Natural killer cell (primary cell): ENCODE data around the gene SAMD3. TPM values are rescaled to one million over a fixed set of nuclear protein-coding genes. Genes with fewer than 3 reads are reported as not detected.

Experiments
- ATAC-seq, 3 donors: fragments of 150-1000 bp in 2 of 3; fragments of 200-7000 bp in 1 of 3; cut with Tn5 transposase; 1 replicate in 1 of 3; 2 replicates in 2 of 3; pipeline ENCODE4 v1.10.0; 2021; ENCODE audit warnings: mild to moderate bottlenecking in 2 of 3, moderate library complexity in 2 of 3
- DNase-seq, 2 donors: peaks; one replicate each; pipeline versions ENCODE4 v3.0.0 to v3.0.0-alpha.2; 2013 to 2021; ENCODE audit warnings: mixed read lengths in 1 of 2
- H3K27ac ChIP-seq: one replicate; pipeline ENCODE4 v1.5.1; 2013; ENCODE audit warnings: mild to moderate bottlenecking, low read length
- H3K27me3 ChIP-seq: one replicate; pipeline ENCODE4 v1.6.1; 2013; ENCODE audit warnings: low read length; ENCODE audit not compliant: control insufficient read depth, insufficient read depth
- H3K36me3 ChIP-seq: one replicate; pipeline ENCODE4 v1.6.1; 2013; ENCODE audit warnings: low read length; ENCODE audit not compliant: control insufficient read depth, insufficient read depth
- H3K4me1 ChIP-seq: one replicate; pipeline ENCODE4 v1.6.1; 2013; ENCODE audit warnings: low read length; ENCODE audit not compliant: control insufficient read depth, insufficient read depth
- H3K4me3 ChIP-seq: one replicate; pipeline ENCODE4 v1.5.1; 2013; ENCODE audit warnings: low read length
- H3K9me3 ChIP-seq: one replicate; pipeline ENCODE4 v1.6.1; 2013; ENCODE audit warnings: low read length; ENCODE audit not compliant: control insufficient read depth, insufficient read depth
- H3K27ac Mint-ChIP-seq, 2 donors: one replicate each; pipeline ENCODE4 v1.8.0; 2022; ENCODE audit warnings: mild to moderate bottlenecking in 2 of 2, mixed read lengths in 2 of 2, moderate library complexity in 1 of 2
- H3K27me3 Mint-ChIP-seq, 2 donors: one replicate each; pipeline ENCODE4 v1.8.0; 2022; ENCODE audit warnings: low read depth in 2 of 2, mixed read lengths in 2 of 2
- H3K36me3 Mint-ChIP-seq: one replicate; pipeline ENCODE4 v1.8.0; 2022; ENCODE audit warnings: mixed read lengths
- H3K4me1 Mint-ChIP-seq, 2 donors: one replicate each; pipeline ENCODE4 v1.8.0; 2022; ENCODE audit warnings: mixed read lengths in 2 of 2
- H3K4me3 Mint-ChIP-seq: one replicate; pipeline ENCODE4 v1.8.0; 2022; ENCODE audit warnings: mild to moderate bottlenecking, moderate library complexity, mixed read lengths
- H3K9me3 Mint-ChIP-seq, 2 donors: one replicate each; pipeline ENCODE4 v1.8.0; 2022; ENCODE audit warnings: mixed read lengths in 2 of 2
- CTCF ChIP-seq: fragments of 200-600 bp; IDR thresholded peaks from one replicate; pipeline ENCODE4 v1.8.0; 2022; ENCODE audit warnings: antibody characterized with exemption
- WGBS: methylation state at CpG from one replicate; pipeline ENCODE4 v1.1.7; 2013; ENCODE audit warnings: missing lambda C conversion rate; ENCODE audit not compliant: insufficient coverage; 5-methylcytosine and 5-hydroxymethylcytosine counted together
- intact Hi-C: fragments of 100-400 bp; cut with micrococcal nuclease; formaldehyde crosslinking; loops from one replicate; pipeline ENCODE4 v1.14.2; 2022
- total RNA-seq, 4 donors: library from RNA; stranded (reverse); fragments of 120-200 nt in 1 of 4; gene quantifications; one replicate each; pipeline versions ENCODE4 v1.2.3 to v1.2.4, GENCODE V29; 2013 to 2022

Gene SAMD3
- total RNA-seq, 3 donors from 2014 or later (not counting 1 experiment from before 2014, with no cell fraction given): 322 to 413 (median 339) TPM

- peaks cover 85 to 91% of the 10 kb centered on the region in 2 donors for H3K4me1 Mint-ChIP-seq
Measured at GRCh38 chr6:130187335-130188206, 35.2 kb downstream of the SAMD3 start.

GRCh38 chr6:130185658-130186057 is 37.1 kb downstream of the SAMD3 start:
- Histone ChIP-seq H3K27me3 (no peaks in the 10 kb centered on the region), H3K9me3 (no peaks in the 10 kb centered on the region), H3K4me1 (peaks cover 35% of the 10 kb centered on the region), H3K4me3 (no peak overlapping the region), H3K27ac (peak overlapping the region; percentile 44), H3K36me3 (peaks cover 57% of the 10 kb centered on the region)
- ATAC-seq (no peak), DNase-seq (no peak)
- no peak for TF ChIP-seq CTCF
- peak overlapping the region; percentile 51 for H3K4me3 Mint-ChIP-seq
- no peaks in the 10 kb centered on the region for H3K27me3 Mint-ChIP-seq
- 98% methylated on average over 3 of the region's 3 CpGs for WGBS
- H3K36me3 Mint-ChIP-seq: peaks cover 19% of the 10 kb centered on the region
- H3K27ac Mint-ChIP-seq: peak overlapping the region; percentile 80 to 85
- peaks cover 81 to 83% of the 10 kb centered on the region in 2 donors for H3K4me1 Mint-ChIP-seq
- no peaks in the 10 kb centered on the region for H3K9me3 Mint-ChIP-seq
- intact Hi-C loops: no loop called here

More at GRCh38 chr6:130187335-130188206, 35.2 kb downstream of the SAMD3 start:
- no peaks in the 10 kb centered on the region for H3K9me3 ChIP-seq
- H3K36me3 Mint-ChIP-seq: peaks cover 3% of the 10 kb centered on the region
- H3K36me3 ChIP-seq: peaks cover 49% of the 10 kb centered on the region
- H3K4me3 Mint-ChIP-seq: peak overlapping the region; percentile 32
- intact Hi-C loops: no loop called here
- 64% methylated on average over 2 of the region's 3 CpGs for WGBS
- H3K4me3 ChIP-seq: no peak overlapping the region
- peak overlapping the region; percentile 37 for H3K27ac ChIP-seq
- H3K27me3 ChIP-seq: no peaks in the 10 kb centered on the region
- H3K27me3 Mint-ChIP-seq: no peaks in the 10 kb centered on the region
- DNase-seq: no peak
- ATAC-seq: no peak
- H3K27ac Mint-ChIP-seq: peak overlapping the region; percentile 80 to 85
- TF ChIP-seq CTCF: no peak
- peaks cover 47% of the 10 kb centered on the region for H3K4me1 ChIP-seq
- no peaks in the 10 kb centered on the region for H3K9me3 Mint-ChIP-seq

- Mint-ChIP-seq H3K4me1 (peaks cover 72 to 75% of the 10 kb centered on the region in 2 donors), H3K4me3 (peak overlapping the region; percentile 59), H3K27me3 (no peaks in the 10 kb centered on the region), H3K9me3 (no peaks in the 10 kb centered on the region), H3K27ac (peak overlapping the region; percentile 85 to 89), H3K36me3 (peaks cover 30% of the 10 kb centered on the region)
- intact Hi-C loops: loop anchor here (5.0 kb wide), 2 partner anchors 34 to 51 kb away; no protein-coding TSS in a partner anchor
- WGBS: 71% methylated on average over 9 of the region's 9 CpGs
- DNase-seq (peak; percentile 29 to 75), ATAC-seq (peak; percentile 84 to 94 (median 90))
- Histone ChIP-seq H3K4me1 (peaks cover 29% of the 10 kb centered on the region), H3K27ac (peak overlapping the region; percentile 78), H3K4me3 (no peak overlapping the region), H3K27me3 (no peaks in the 10 kb centered on the region), H3K9me3 (no peaks in the 10 kb centered on the region), H3K36me3 (peaks cover 66% of the 10 kb centered on the region)
- no peak for TF ChIP-seq CTCF
Measured at GRCh38 chr6:130183271-130184222, 39.2 kb downstream of the SAMD3 start.
